Activated effector memory CD4-positive, alpha-beta T cell treated with Interleukin-2 at 50 U/mL for 16 hours (primary cell): Measurements from ENCODE around the gene ARAP1.

Experiments used
- DNase-seq: peaks from one replicate; pipeline ENCODE4 v3.0.0-alpha.2; 2020

The ARAP1 gene

GRCh38 chr11:72679869-72680268 is 72.3 kb downstream of the ARAP1 start:
- DNase-seq, result no peak

DNA sequence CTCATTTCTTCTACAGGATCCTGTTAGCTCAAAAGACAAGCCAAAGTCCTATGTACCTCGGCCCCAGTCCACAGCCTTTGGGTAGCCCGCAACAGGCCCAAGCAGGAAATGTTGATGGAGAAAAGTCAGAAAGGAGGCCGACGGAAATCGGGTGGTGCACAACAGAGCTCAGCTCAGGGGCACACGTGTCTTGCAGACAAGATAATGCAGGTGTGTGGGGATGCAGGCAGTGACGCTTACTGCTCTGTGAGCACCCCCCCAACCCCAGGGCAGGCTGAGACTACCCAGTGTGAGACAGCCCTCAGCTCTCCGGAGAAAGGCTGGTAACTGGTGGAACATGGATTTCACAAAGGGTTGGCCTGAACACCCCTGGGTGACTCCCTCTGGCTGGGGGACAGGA is 73.7 kb downstream of the ARAP1 start:
- no peak for DNase-seq

DNA sequence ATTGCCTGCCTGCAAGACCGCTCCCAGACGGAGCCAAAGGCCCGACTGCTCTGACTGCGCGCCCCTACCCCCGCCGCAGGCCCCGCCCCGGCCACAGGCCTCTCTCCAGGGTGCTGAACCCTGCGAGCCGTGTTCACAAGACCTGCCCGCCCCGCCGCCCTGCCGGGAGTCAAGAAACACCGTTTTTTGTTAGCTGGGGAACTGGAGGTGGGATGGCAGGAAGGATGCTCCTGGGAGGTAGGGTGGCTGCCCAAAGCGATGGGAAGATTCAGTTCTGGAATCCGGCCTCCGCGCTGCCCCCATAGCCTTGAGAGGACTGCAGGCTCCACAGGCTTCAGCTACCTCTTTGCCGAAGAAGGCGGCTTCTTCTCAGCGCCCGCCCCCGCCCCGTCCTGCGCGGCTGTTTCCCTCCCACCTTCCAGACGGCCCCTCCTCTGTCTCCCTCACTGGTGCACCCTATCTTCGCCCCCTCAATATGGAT is 75.3 kb downstream of the ARAP1 start:
- peak; percentile 41 for DNase-seq

DNA sequence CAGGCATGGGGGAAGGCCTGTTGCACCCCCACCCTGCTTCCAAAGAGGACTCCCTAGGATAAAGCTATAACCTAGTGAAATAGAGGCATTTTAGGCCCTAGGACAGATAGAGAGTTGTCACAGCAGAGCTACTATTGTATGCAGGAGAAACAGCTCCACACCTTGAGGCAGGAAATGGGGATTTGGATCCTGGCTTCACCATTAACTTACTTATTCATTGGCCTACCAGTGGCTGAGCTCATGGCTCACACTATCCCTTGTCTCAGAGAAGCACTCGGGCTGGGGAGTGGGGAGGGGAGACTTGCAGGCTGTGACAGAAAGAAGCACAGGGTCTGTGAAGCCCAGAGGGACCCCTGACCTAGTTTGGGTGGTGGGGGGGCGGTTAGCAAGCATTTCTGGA is 77.0 kb downstream of the ARAP1 start:
- DNase-seq, result no peak

- no peak for DNase-seq
Observed at GRCh38 chr11:72673943-72674828, 78.0 kb downstream of the ARAP1 start, which contains the start of gene PDE2A. TSS of gene PDE2A (minus strand) at chr11:72674422. CDS start at chr11:72674207, 215 bp downstream.

GRCh38 chr11:72673284-72673942 is 78.8 kb downstream of the ARAP1 start:
- no peak for DNase-seq

DNA sequence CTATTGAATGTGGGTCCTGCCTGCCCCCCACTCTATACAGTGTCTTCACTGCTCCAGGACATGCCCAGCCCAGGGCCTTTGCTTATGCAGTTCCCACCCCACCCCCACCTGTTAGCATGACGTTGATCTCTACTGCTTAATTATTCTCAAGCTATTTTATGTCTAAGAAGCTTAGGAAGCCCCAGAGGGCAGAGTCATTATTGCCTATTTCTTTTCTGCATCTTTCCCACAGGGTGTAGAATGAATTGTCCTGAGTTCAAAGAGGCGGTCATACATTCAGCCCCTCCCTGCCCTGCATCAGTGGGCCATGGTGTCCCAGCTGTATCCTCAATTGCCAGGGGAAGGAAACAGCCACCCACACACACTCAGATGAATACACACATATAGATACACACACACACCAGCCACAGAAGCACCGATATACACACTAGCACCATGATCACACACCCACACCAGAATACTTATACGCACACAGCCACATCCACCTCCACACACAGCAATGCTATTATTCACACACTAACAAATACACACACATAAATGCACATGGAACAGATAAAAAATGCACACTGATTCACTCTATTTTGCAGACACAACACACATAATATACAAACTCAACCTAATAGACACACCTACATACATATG is 79.5 kb downstream of the ARAP1 start:
- DNase-seq, result no peak

DNA sequence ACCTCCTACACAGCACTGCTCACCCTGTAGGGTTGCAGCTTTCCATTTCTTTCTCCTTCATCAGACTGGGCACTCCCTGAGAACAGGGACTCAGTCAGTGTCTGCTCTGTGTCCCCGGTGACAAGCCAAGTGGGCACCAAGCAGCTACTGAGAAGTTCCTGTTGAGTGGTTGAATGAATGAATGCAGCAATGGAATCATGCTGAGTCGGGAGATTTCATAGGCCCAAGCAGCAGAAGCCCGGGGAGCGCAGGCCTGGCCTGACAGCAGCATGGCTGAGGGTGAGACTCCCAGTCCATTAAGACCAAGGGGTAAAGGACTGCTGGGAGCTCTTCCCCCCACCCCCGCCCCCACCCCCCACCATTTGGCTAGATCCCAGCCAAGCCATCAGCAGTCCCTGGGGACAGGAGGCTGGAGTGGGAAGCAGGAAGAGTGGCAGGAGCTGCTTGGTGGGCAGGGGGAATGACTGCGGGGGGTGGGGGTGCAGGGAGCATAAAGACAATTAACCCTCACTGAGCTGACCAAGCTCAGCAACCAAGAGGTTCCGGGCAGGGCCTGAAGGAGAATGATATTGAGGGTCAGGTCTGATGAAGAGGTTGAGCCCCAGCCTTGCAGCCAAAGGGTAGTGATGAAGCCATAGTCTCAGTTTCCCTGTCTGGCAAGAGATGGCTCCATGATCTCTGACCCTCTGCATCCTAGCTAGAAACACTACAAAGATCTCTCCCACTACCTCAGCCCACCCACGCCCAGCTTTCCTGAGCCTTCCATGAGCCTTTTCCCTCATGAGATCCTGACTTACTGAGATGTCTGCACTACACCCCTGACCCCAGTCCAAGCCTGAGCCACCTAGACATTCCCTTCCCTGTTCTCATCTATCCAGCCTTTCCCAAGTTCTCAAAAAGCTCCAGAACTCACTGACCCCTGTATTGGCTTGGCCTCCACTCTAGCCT is 80.8 kb downstream of the ARAP1 start:
- no peak for DNase-seq

DNA sequence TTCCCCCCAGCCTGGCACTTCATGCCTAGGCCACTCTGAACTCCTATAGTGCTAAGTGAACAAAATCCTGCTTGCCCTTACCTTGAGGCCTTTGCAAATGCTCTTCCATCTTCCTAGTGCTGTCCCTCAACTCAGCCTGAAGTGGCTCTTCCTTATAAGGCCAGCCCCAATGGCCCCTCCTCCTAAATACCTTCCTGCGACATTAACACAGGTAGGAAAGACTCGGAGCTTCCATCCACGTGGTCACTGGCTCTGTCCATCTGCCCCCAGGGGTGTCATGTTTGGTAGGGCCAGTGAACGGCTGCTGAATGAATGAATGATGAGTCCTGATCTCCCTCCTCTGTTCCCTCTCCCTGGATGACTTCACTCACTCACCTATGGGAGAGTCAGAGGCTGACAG is 82.2 kb downstream of the ARAP1 start:
- no peak for DNase-seq

- DNase-seq, result no peak
Observed at GRCh38 chr11:72669527-72669926, 82.7 kb downstream of the ARAP1 start.

DNA sequence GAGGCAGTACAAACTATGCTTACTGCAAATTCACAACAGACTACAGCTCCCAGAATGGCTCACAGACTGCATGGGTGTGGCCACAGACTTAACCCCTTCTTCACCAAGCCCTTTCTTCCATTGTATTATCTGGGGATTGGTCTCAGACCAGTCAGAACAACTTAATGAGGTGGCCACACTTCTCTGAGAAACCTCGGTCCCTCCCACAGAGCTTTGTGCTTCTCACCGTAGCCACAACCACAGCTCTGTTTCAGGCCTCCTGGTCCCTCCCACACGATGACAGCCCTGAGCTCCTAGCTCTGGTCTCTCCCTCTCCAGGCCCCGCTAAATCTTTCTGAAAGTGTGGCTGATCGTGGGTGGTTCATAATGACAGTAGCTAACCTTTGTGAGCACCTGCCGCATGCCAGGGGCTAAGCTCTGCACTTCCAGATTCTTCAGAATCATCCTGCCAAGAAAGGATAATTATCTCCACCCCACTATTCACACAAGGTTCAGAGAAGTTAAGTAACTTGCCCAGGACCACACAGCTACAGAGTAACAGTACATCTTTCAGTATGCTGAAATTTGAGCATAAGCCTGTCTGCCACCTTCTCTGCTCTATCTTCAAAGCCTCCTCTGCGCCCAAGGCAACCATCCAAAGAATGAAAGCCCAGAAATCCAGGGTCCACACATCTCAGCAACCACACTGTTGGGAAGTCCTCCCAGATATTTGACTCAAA is 83.4 kb downstream of the ARAP1 start:
- DNase-seq, result no peak

DNA sequence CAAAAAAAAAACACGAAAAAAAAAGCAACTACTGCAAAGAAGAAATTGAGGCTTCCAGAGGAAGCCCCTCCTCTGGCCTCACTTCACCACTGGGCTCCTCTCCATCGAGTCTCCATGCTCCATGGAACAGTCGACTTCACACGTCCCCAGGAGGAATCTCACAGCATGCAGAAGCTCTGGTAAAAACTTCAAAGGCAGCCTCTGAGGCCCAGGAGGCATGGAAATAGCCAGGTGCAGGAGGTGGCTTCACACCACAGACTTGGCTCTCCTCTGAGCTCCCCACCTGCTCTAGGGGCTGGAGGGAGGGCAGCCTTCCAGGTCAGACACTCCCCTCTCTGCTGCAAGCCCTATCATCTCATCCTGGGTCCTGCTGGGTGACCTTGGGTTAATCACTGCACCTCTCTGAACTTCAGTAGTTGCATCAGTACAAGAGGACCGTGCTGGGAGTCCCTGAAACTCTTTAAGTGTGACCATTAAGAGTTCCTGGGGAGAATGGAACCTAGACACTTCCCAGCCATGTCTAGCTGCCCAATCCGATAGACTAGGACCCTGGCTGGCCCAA is 86.2 kb downstream of the ARAP1 start:
- DNase-seq, result no peak

- DNase-seq, result no peak
Observed at GRCh38 chr11:72662036-72662435, 90.2 kb downstream of the ARAP1 start.

GRCh38 chr11:72661486-72661885 is 90.7 kb downstream of the ARAP1 start:
- DNase-seq, result no peak

DNA sequence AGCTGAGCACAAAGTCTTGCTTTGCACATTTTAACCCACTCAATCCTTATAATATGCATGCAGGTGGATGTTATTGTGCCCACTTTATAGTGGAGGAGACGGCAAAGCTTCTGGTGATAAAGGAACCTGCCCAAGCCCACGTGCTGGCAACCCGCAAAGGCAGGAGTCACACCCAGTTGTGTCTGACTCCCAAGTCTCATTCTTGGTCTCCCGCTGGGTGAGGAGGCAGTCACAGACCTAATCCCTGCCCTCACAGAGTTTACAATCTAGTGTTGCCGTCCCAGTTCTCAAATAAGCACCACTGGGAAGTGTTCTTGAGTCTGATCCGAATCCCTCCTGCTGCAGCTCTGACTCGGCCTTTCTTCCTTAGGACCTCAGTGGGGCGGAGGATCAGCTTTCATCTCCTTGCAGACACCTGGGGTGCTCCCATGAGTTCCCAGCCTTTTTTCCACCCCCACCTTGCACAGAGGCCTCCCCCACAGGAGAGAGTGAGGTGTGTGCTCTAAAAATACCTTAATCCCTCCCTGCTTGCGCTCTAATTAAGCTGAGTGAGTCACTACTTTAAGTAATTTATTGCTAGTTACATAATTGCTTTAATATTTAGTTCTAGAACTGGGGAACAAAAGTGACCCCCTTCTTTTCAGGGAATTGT is 93.1 kb downstream of the ARAP1 start:
- DNase-seq, result no peak

GRCh38 chr11:72657411-72658100 is 94.7 kb downstream of the ARAP1 start:
- no peak for DNase-seq

- no peak for DNase-seq
Observed at GRCh38 chr11:72655896-72656464, 96.2 kb downstream of the ARAP1 start.

- no peak for DNase-seq
Observed at GRCh38 chr11:72655014-72655413, 97.2 kb downstream of the ARAP1 start.

- no peak for DNase-seq
Observed at GRCh38 chr11:72653649-72654048, 98.6 kb downstream of the ARAP1 start.
